Neural crest cell (in vitro differentiated cells): ENCODE data around the gene DDX56. TPM values are rescaled to one million over a fixed set of nuclear protein-coding genes. Genes with fewer than 3 reads are reported as not detected.

Experiments
- DNase-seq: peaks from one replicate; pipeline ENCODE4 v3.0.0; 2021; ENCODE audit warnings: low read depth, mixed read lengths, low spot score
- H3K27ac Mint-ChIP-seq: one replicate; pipeline ENCODE4 v1.8.0; 2021; ENCODE audit warnings: mild to moderate bottlenecking, mixed read lengths; ENCODE audit not compliant: unreplicated experiment
- H3K27me3 Mint-ChIP-seq: 2 replicates; pipeline ENCODE4 v1.8.0; 2021; ENCODE audit warnings: low read depth, mild to moderate bottlenecking, mixed read lengths
- H3K36me3 Mint-ChIP-seq: 2 replicates; pipeline ENCODE4 v1.8.0; 2021; ENCODE audit warnings: low read depth, mild to moderate bottlenecking, mixed read lengths
- H3K4me1 Mint-ChIP-seq: 2 replicates; pipeline ENCODE4 v1.8.0; 2021; ENCODE audit warnings: mixed read lengths
- H3K4me3 Mint-ChIP-seq: one replicate; pipeline ENCODE4 v1.8.0; 2021; ENCODE audit warnings: mild to moderate bottlenecking, mixed read lengths
- H3K9me3 Mint-ChIP-seq: 2 replicates; pipeline ENCODE4 v1.8.0; 2021; ENCODE audit warnings: mixed read lengths
- total RNA-seq: library from RNA; stranded (reverse); gene quantifications from 2 replicates; pipeline ENCODE4 v1.2.1, GENCODE V29; 2021
- TF ChIP-seq, protein P1 (sequence below): fragments of 200-600 bp; sonication (generic); conservative IDR thresholded peaks from 2 replicates; pipeline ENCODE4 v1.5.0; 2021; ENCODE audit warnings: antibody characterized with exemption, mild to moderate bottlenecking

Gene DDX56
- total RNA-seq, 1 donor from 2014 or later = 111 TPM

DNA sequence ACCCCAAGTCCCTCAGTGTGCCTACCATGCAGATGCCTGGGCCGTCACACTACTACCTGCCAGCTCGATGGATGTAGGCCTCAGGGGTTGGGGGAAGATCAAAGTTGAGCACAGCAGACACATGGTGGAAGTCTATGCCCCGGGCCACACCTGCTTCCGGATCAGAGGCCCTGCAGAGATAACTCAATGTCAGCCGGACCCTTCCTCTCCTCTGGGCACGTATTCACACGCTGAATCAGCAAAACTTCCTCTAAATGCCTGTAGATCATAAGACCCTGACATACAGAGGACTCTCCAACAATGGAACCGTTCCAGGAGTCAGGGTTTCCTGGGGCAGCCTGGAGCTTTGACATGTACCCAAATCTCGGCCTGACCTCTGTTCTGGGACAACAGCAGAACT, 3.7 kb downstream of the DDX56 start:
- Mint-ChIP-seq H3K9me3 (no peaks in the 10 kb centered on the region), H3K27ac (no peak overlapping the region), H3K4me1 (peaks cover 32% of the 10 kb centered on the region), H3K36me3 (peaks cover 18% of the 10 kb centered on the region), H3K27me3 (no peaks in the 10 kb centered on the region), H3K4me3 (peak overlapping the region; percentile 23)
- TF ChIP-seq, protein P1, sequence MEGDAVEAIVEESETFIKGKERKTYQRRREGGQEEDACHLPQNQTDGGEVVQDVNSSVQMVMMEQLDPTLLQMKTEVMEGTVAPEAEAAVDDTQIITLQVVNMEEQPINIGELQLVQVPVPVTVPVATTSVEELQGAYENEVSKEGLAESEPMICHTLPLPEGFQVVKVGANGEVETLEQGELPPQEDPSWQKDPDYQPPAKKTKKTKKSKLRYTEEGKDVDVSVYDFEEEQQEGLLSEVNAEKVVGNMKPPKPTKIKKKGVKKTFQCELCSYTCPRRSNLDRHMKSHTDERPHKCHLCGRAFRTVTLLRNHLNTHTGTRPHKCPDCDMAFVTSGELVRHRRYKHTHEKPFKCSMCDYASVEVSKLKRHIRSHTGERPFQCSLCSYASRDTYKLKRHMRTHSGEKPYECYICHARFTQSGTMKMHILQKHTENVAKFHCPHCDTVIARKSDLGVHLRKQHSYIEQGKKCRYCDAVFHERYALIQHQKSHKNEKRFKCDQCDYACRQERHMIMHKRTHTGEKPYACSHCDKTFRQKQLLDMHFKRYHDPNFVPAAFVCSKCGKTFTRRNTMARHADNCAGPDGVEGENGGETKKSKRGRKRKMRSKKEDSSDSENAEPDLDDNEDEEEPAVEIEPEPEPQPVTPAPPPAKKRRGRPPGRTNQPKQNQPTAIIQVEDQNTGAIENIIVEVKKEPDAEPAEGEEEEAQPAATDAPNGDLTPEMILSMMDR = no peak
- no peak for DNase-seq

- no peak for DNase-seq
- no peaks in the 10 kb centered on the region for H3K9me3 Mint-ChIP-seq
- peaks cover 23% of the 10 kb centered on the region for H3K4me1 Mint-ChIP-seq
- TF ChIP-seq, protein P1 = no peak
- H3K4me3 Mint-ChIP-seq = peak overlapping the region; percentile 51
- peaks cover 18% of the 10 kb centered on the region for H3K36me3 Mint-ChIP-seq
- H3K27ac Mint-ChIP-seq = no peak overlapping the region
- H3K27me3 Mint-ChIP-seq = no peaks in the 10 kb centered on the region
Observed at GRCh38 chr7:44568771-44569560, 4.7 kb downstream of the DDX56 start.

- Mint-ChIP-seq H3K4me1 (peaks cover 12% of the 10 kb centered on the region), H3K36me3 (peaks cover 18% of the 10 kb centered on the region), H3K27ac (no peak overlapping the region), H3K9me3 (no peaks in the 10 kb centered on the region), H3K4me3 (peak overlapping the region; percentile 14), H3K27me3 (no peaks in the 10 kb centered on the region)
- no peak for DNase-seq
- TF ChIP-seq, protein P1 = no peak
Observed at GRCh38 chr7:44567884-44568283, 5.8 kb downstream of the DDX56 start.

GRCh38 chr7:44566680-44567079, 7.0 kb downstream of the DDX56 start:
- Mint-ChIP-seq H3K36me3 (peaks cover 14% of the 10 kb centered on the region), H3K4me3 (no peak overlapping the region), H3K4me1 (peaks cover 5% of the 10 kb centered on the region), H3K27ac (no peak overlapping the region), H3K27me3 (no peaks in the 10 kb centered on the region), H3K9me3 (no peaks in the 10 kb centered on the region)
- no peak for DNase-seq
- TF ChIP-seq, protein P1 = no peak

GRCh38 chr7:44565795-44566559, 7.7 kb downstream of the DDX56 start:
- peaks cover 5% of the 10 kb centered on the region for H3K4me1 Mint-ChIP-seq
- H3K27ac Mint-ChIP-seq = peak overlapping the region; percentile 30
- DNase-seq = no peak
- peak overlapping the region; percentile 47 for H3K4me3 Mint-ChIP-seq
- peaks cover 9% of the 10 kb centered on the region for H3K36me3 Mint-ChIP-seq
- H3K9me3 Mint-ChIP-seq = no peaks in the 10 kb centered on the region
- TF ChIP-seq, protein P1 = peak; percentile 19
- no peaks in the 10 kb centered on the region for H3K27me3 Mint-ChIP-seq
